ENCODE measurements around the gene CD6. TPM values are rescaled to one million over a fixed set of nuclear protein-coding genes. Genes with fewer than 3 reads are reported as not detected.

The CD6 gene
- total and polyA plus RNA-seq, 4 donors, result 1.2 to 3.1 (median 1.7) TPM

DNA sequence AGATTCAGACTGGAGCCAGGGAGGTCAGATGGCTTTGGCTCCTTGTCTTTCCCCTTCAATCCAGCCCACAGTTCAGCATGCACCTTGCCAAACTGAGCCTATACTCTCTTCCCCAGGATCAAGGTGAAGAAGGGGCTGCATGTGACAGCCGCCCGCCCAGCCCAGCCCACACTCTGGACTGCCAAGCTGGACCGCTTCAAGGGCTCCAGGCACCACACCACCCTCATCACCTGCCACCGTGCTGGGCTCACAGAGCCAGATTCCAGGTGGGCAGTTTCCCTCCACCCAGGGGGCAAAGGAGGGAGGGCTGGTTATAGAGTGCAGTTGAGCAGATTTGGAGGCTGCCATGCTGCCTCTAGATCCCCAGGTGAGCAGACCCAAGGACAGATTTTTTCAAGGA, 41.1 kb upstream of the CD6 start:
- Histone ChIP-seq H3K36me3 (ENCODE audit: control insufficient read depth in 4 of 4, insufficient read depth in 4 of 4, low read length in 4 of 4) (peaks cover 0 to 11% (median 5%) of the 10 kb centered on the region in 4 donors), H3K9ac (ENCODE audit: insufficient read depth in 1 of 2, low read length in 2 of 2) (no peak overlapping the region), H3K27me3 (ENCODE audit: control insufficient read depth in 3 of 3, insufficient read depth in 3 of 3, low read length in 2 of 3) (no peaks in the 10 kb centered on the region), H3K4me3 (no peak overlapping the region), H3K9me3 (ENCODE audit: control insufficient read depth in 4 of 4, insufficient read depth in 3 of 4, low read length in 3 of 4) (no peaks in the 10 kb centered on the region), H3K27ac (ENCODE audit: low read depth in 1 of 2, low read length in 1 of 2) (no peak overlapping the region), H3K4me1 (ENCODE audit: control insufficient read depth in 5 of 5, insufficient read depth in 5 of 5, low read length in 5 of 5) (peaks cover 0 to 5% (median 0%) of the 10 kb centered on the region in 5 donors)
- WGBS, 2 donors, result 92 to 99% methylated on average over 4 of the region's 4 CpGs
- no peak for DNase-seq
- no peak for TF ChIP-seq CTCF (IDR thresholded peaks at IDR 0.05; ENCODE audit: control extremely low read depth, extremely low read depth)
- no peak for ATAC-seq (ENCODE audit: insufficient read depth, low FRiP score)

DNA sequence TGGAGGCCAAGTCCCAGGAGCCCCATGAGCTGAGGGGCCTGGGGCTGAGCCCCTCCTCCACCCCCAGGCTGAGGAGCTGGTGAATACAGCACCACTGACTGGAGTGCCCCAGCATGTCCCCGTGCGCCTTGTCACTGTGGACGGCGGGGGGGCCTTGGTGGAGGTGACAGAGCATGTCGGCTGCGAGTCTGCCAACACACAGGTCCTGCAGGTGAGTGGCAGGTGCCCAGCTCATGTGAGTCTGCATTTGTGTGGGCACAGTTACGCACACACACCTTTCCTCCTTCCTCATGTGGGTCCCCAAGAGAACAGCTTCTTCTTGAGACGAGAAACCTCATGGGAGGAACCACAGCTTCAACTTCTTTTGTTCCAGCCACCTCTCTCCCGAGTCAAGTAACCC, 39.6 kb upstream of the CD6 start:
- no peaks in the 10 kb centered on the region for H3K27me3 ChIP-seq (ENCODE audit: control insufficient read depth in 3 of 3, insufficient read depth in 3 of 3, low read length in 2 of 3)
- no peak overlapping the region for H3K9ac ChIP-seq (ENCODE audit: insufficient read depth in 1 of 2, low read length in 2 of 2)
- no peak overlapping the region for H3K4me3 ChIP-seq
- no peak for TF ChIP-seq CTCF (IDR thresholded peaks at IDR 0.05; ENCODE audit: control extremely low read depth, extremely low read depth)
- WGBS, 2 donors, result 78 to 90% methylated on average over 9 of the region's 9 CpGs
- H3K9me3 ChIP-seq (ENCODE audit: control insufficient read depth in 4 of 4, insufficient read depth in 3 of 4, low read length in 3 of 4), result no peaks in the 10 kb centered on the region
- ATAC-seq (ENCODE audit: insufficient read depth, low FRiP score) (no peak), DNase-seq (no peak)
- peaks cover 0 to 11% (median 9%) of the 10 kb centered on the region in 4 donors for H3K36me3 ChIP-seq (ENCODE audit: control insufficient read depth in 4 of 4, insufficient read depth in 4 of 4, low read length in 4 of 4)
- H3K4me1 ChIP-seq (ENCODE audit: control insufficient read depth in 5 of 5, insufficient read depth in 5 of 5, low read length in 5 of 5), result peaks cover 0 to 7% (median 0%) of the 10 kb centered on the region in 5 donors
- no peak overlapping the region for H3K27ac ChIP-seq (ENCODE audit: low read depth in 1 of 2, low read length in 1 of 2)

GRCh38 chr11:60932605-60933356, 38.7 kb upstream of the CD6 start:
- H3K27me3 ChIP-seq (ENCODE audit: control insufficient read depth in 3 of 3, insufficient read depth in 3 of 3, low read length in 2 of 3), result no peaks in the 10 kb centered on the region
- ATAC-seq (ENCODE audit: insufficient read depth, low FRiP score) (no peak), DNase-seq (no peak)
- peaks cover 0 to 8% (median 0%) of the 10 kb centered on the region in 5 donors for H3K4me1 ChIP-seq (ENCODE audit: control insufficient read depth in 5 of 5, insufficient read depth in 5 of 5, low read length in 5 of 5)
- H3K36me3 ChIP-seq (ENCODE audit: control insufficient read depth in 4 of 4, insufficient read depth in 4 of 4, low read length in 4 of 4), result peaks cover 0 to 11% (median 9%) of the 10 kb centered on the region in 4 donors
- no peaks in the 10 kb centered on the region for H3K9me3 ChIP-seq (ENCODE audit: control insufficient read depth in 4 of 4, insufficient read depth in 3 of 4, low read length in 3 of 4)
- no peak overlapping the region for H3K27ac ChIP-seq (ENCODE audit: low read depth in 1 of 2, low read length in 1 of 2)
- H3K4me3 ChIP-seq, result no peak overlapping the region
- WGBS, 2 donors, result 78 to 83% methylated on average over 5 of the region's 5 CpGs
- no peak overlapping the region for H3K9ac ChIP-seq (ENCODE audit: insufficient read depth in 1 of 2, low read length in 2 of 2)
- no peak for TF ChIP-seq CTCF (IDR thresholded peaks at IDR 0.05; ENCODE audit: control extremely low read depth, extremely low read depth)

Measured in lung (tissue), 12 donors.